ENCODE measurements around the gene ADGRE3. TPM values are rescaled to one million over a fixed set of nuclear protein-coding genes. Genes with fewer than 3 reads are reported as not detected.
A peak's percentile ranks its signal among the peaks of the same experiment; 100 is the strongest.

Gene ADGRE3
- total RNA-seq, 1 experiment from 2014 or later: not detected

- Histone ChIP-seq H3K4me1 (ENCODE audit: insufficient read depth, low read length, poor library complexity, severe bottlenecking) (peaks cover 13% of the 10 kb centered on the region), H3K27ac (ENCODE audit: low read depth, low read length, poor library complexity, severe bottlenecking) (peak within 1 kb of the TSS; percentile 82), H3K36me3 (ENCODE audit: insufficient read depth, low read length, poor library complexity, severe bottlenecking) (peaks cover 3% of the 10 kb centered on the region), H3K4me3 (ENCODE audit: low read depth, low read length, poor library complexity, severe bottlenecking) (peak within 1 kb of the TSS; percentile 94), H3K27me3 (replicated peaks; ENCODE audit: insufficient read depth, low read depth, low read length, poor library complexity) (no peaks in the 10 kb centered on the region), H3K9me3 (ENCODE audit: low read depth, low read length, poor library complexity, severe bottlenecking) (no peaks in the 10 kb centered on the region)
- peak; percentile 97 for DNase-seq (ENCODE audit: low spot score)
- POLR2A ChIA-PET (ENCODE audit: low non-redundant PET): interaction anchor here (0.5 to 0.7 kb wide), 2 partner anchors 44 to 166 kb away, joined by 4 to 12 read pairs; no protein-coding TSS in a partner anchor
- CTCF ChIA-PET: interaction anchor here (1.5 to 3.8 kb wide), 2 partner anchors 15 to 114 kb away, joined by 5 to 55 read pairs; no protein-coding TSS in a partner anchor
- BruUV-seq (replicated peaks): TSS peak; percentile 76
- intact Hi-C loops (cut with micrococcal nuclease; ENCODE audit: unreplicated experiment): loop anchor here (5.0 to 10.0 kb wide), 2 partner anchors 213 to 315 kb away; partner anchors contain the start of gene OR7A17
- TF ChIP-seq EZH2 (IDR thresholded peaks at IDR 0.05; ENCODE audit: borderline replicate concordance, low read depth, low read length, poor library complexity, severe bottlenecking) (no peak), CTCF (conservative IDR thresholded peaks at IDR 0.05; ENCODE audit: low read depth, low read length) (peak; percentile 92)
These were observed 102.8 kb downstream of the ADGRE3 start, which contains the start of gene NDUFB7 for GRCh38 chr19:14571695-14572490. Gene NDUFB7 (minus strand): TSS chr19:14572066. CDS start chr19:14572000, 66 bp downstream.

- H3K27ac ChIP-seq (ENCODE audit: low read depth, low read length, poor library complexity, severe bottlenecking): peak overlapping the region; percentile 82
- POLR2A ChIA-PET (ENCODE audit: low non-redundant PET): interaction anchor here (0.6 to 0.7 kb wide), 2 partner anchors 167 to 288 kb away, joined by 3 to 4 read pairs; no protein-coding TSS in a partner anchor
- TF ChIP-seq EZH2 (IDR thresholded peaks at IDR 0.05; ENCODE audit: borderline replicate concordance, low read depth, low read length, poor library complexity, severe bottlenecking) (no peak), CTCF (conservative IDR thresholded peaks at IDR 0.05; ENCODE audit: low read depth, low read length) (no peak)
- peak overlapping the region; percentile 94 for H3K4me3 ChIP-seq (ENCODE audit: low read depth, low read length, poor library complexity, severe bottlenecking)
- intact Hi-C loops (cut with micrococcal nuclease; ENCODE audit: unreplicated experiment): loop anchor here (5.0 to 10.0 kb wide), 2 partner anchors 214 to 316 kb away; partner anchors contain the start of gene OR7A17
- no peaks in the 10 kb centered on the region for H3K9me3 ChIP-seq (ENCODE audit: low read depth, low read length, poor library complexity, severe bottlenecking)
- CTCF ChIA-PET: interaction anchor here (0.6 to 3.8 kb wide), 3 partner anchors 115 to 553 kb away, joined by 3 to 55 read pairs (median 10); no protein-coding TSS in a partner anchor
- no peak for DNase-seq (ENCODE audit: low spot score)
- H3K4me1 ChIP-seq (ENCODE audit: insufficient read depth, low read length, poor library complexity, severe bottlenecking): peaks cover 13% of the 10 kb centered on the region
- H3K36me3 ChIP-seq (ENCODE audit: insufficient read depth, low read length, poor library complexity, severe bottlenecking): peaks cover 6% of the 10 kb centered on the region
- no peaks in the 10 kb centered on the region for H3K27me3 ChIP-seq (replicated peaks; ENCODE audit: insufficient read depth, low read depth, low read length, poor library complexity)
- BruUV-seq (replicated peaks): no TSS peak
These were observed 103.6 kb downstream of the ADGRE3 start for GRCh38 chr19:14570864-14571527.

Other genes with a start within 250 kb of the ADGRE3 start
- 91.4 and 127 TPM in 2 replicates for gene PKN1, start 241.5 kb downstream of the ADGRE3 start, total RNA-seq (2021)
- gene PTGER1, start 199.5 kb downstream of the ADGRE3 start, total RNA-seq (2021): 0.72 TPM in 1 of 2 replicates, not detected in the other
- gene GIPC1, start 178.7 kb downstream of the ADGRE3 start, total RNA-seq (2021): 59.4 and 61.7 TPM in 2 replicates
- gene DNAJB1, start 156.4 kb downstream of the ADGRE3 start, total RNA-seq (2021): 105 and 122 TPM in 2 replicates
- gene TECR, start 145.2 kb downstream of the ADGRE3 start, total RNA-seq (2021): 189 and 203 TPM in 2 replicates
- 180 and 196 TPM in 2 replicates for gene NDUFB7, start 102.8 kb downstream of the ADGRE3 start, total RNA-seq (2021)
- gene CLEC17A, start 91.8 kb downstream of the ADGRE3 start, total RNA-seq (2021): not detected in 2 replicates
- 19.2 TPM in 2 replicates for gene ZNF333, start 15.2 kb upstream of the ADGRE3 start, total RNA-seq (2021)
- 0.19 and 1.5 TPM in 2 replicates for gene ADGRE2, start 103.7 kb upstream of the ADGRE3 start, total RNA-seq (2021)
- gene OR7A5, start 160.3 kb upstream of the ADGRE3 start, total RNA-seq (2021): not detected in 2 replicates
- gene OR7C1, start 160.3 kb upstream of the ADGRE3 start, total RNA-seq (2021): not detected in 2 replicates
- gene OR7A10, start 174.1 kb upstream of the ADGRE3 start, total RNA-seq (2021): not detected in 2 replicates
- not detected in 2 replicates for gene OR7A17, start 211.3 kb upstream of the ADGRE3 start, total RNA-seq (2021)